CD4-positive, alpha-beta memory T cell (primary cell): Measurements from ENCODE around the gene UBE2F. TPM values are rescaled to one million over a fixed set of nuclear protein-coding genes. Genes with fewer than 3 reads are reported as not detected.

Experiments
- CTCF ChIA-PET: fragments of 350-600 bp; sonication (Branson Sonifier 250); formaldehyde crosslinking; loops from one replicate; lab custom pipeline; 2021; ENCODE audit warnings: inconsistent platforms; ENCODE audit not compliant: partially characterized antibody; lab: Charles Lee
- POLR2A ChIA-PET: fragments of 350-600 bp; sonication (Branson Sonifier 250); formaldehyde crosslinking; loops from one replicate; lab custom pipeline; 2021; ENCODE audit not compliant: partially characterized antibody; lab: Charles Lee
- DNase-seq, 5 donors: peaks; one replicate each; pipeline versions ENCODE4 v3.0.0 to v3.0.0-alpha.2; 2020 to 2022; ENCODE audit warnings: mixed read lengths in 1 of 5
- H3K27ac ChIP-seq: one replicate; pipeline ENCODE4 v1.7.0; 2013; ENCODE audit warnings: low read depth, low read length
- H3K27me3 ChIP-seq: 2 replicates; pipeline ENCODE4 v1.7.0; 2013; ENCODE audit warnings: mild to moderate bottlenecking, low read length, moderate library complexity; ENCODE audit not compliant: insufficient read depth
- H3K36me3 ChIP-seq: 2 replicates; pipeline ENCODE4 v1.7.0; 2013; ENCODE audit warnings: mild to moderate bottlenecking, low read length, moderate library complexity; ENCODE audit not compliant: insufficient read depth
- H3K4me1 ChIP-seq: 2 replicates; pipeline ENCODE4 v1.7.0; 2013; ENCODE audit warnings: mild to moderate bottlenecking, low read length, moderate library complexity; ENCODE audit not compliant: insufficient read depth
- H3K4me3 ChIP-seq, 2 donors: one replicate each; pipeline ENCODE4 v1.7.0; 2013; ENCODE audit warnings: low read length in 2 of 2, mild to moderate bottlenecking in 1 of 2
- H3K9me3 ChIP-seq, 2 donors: one replicate each; pipeline ENCODE4 v1.7.0; 2013; ENCODE audit warnings: low read length in 2 of 2, control low read depth in 1 of 2; ENCODE audit not compliant: control insufficient read depth in 1 of 2
- H3K27ac Mint-ChIP-seq, 7 donors: one replicate each; pipeline ENCODE4 v1.8.0; 2020 to 2021; ENCODE audit warnings: mixed read lengths in 7 of 7, mild to moderate bottlenecking in 6 of 7, inconsistent platforms in 3 of 7, moderate library complexity in 3 of 7
- H3K27me3 Mint-ChIP-seq, 2 donors: one replicate each; pipeline ENCODE4 v1.8.0; 2020 to 2021; ENCODE audit warnings: mixed read lengths in 2 of 2
- H3K36me3 Mint-ChIP-seq, 2 donors: one replicate each; pipeline ENCODE4 v1.8.0; 2020 to 2021; ENCODE audit warnings: mixed read lengths in 2 of 2, inconsistent platforms in 1 of 2, mild to moderate bottlenecking in 1 of 2
- H3K4me1 Mint-ChIP-seq, 4 donors: one replicate each; pipeline ENCODE4 v1.8.0; 2020 to 2021; ENCODE audit warnings: mixed read lengths in 4 of 4, mild to moderate bottlenecking in 1 of 4
- H3K4me3 Mint-ChIP-seq, 8 donors: one replicate each; pipeline ENCODE4 v1.8.0; 2020 to 2021; ENCODE audit warnings: mixed read lengths in 8 of 8, mild to moderate bottlenecking in 7 of 8, moderate library complexity in 6 of 8, inconsistent platforms in 3 of 8
- H3K9me3 Mint-ChIP-seq, 8 donors: one replicate each; pipeline ENCODE4 v1.8.0; 2020 to 2021; ENCODE audit warnings: mixed read lengths in 8 of 8, mild to moderate bottlenecking in 5 of 8, inconsistent platforms in 3 of 8, moderate library complexity in 1 of 8
- intact Hi-C: fragments of 100-400 bp; cut with micrococcal nuclease; formaldehyde crosslinking; loops from one replicate; pipeline ENCODE4 v1.15.1; 2023
- polyA plus RNA-seq, 2 donors: library from polyadenylated mRNA; unstranded; fragments of 300-500 nt; fragmentation: Illumina TruSeq; gene quantifications; one replicate each; pipeline ENCODE4 v1.2.3, GENCODE V29; 2021
- total RNA-seq, 2 experiments: library from RNA; stranded (reverse); gene quantifications; one replicate each; pipeline ENCODE4 v1.2.3, GENCODE V29; 2021

The UBE2F gene
- total and polyA plus RNA-seq, 4 experiments from 2014 or later: 35.7 to 116 (median 60.9) TPM

GRCh38 chr2:238081150-238081549, 114.3 kb downstream of the UBE2F start:
- peaks cover 62 to 73% of the 10 kb centered on the region in 2 donors for H3K36me3 Mint-ChIP-seq
- ChIA-PET CTCF (interaction anchor here (1.0 kb wide), 1 partner anchor 9 kb away, joined by 3 read pairs; no protein-coding TSS in a partner anchor), POLR2A (no interaction called here)
- H3K27me3 Mint-ChIP-seq: no peaks in the 10 kb centered on the region
- peaks cover 25% of the 10 kb centered on the region for H3K36me3 ChIP-seq
- no peak overlapping the region for H3K4me3 Mint-ChIP-seq
- no peak for DNase-seq
- no peak overlapping the region for H3K27ac Mint-ChIP-seq
- no peak overlapping the region for H3K27ac ChIP-seq
- no peaks in the 10 kb centered on the region for H3K9me3 ChIP-seq
- H3K9me3 Mint-ChIP-seq: no peaks in the 10 kb centered on the region
- no peaks in the 10 kb centered on the region for H3K27me3 ChIP-seq
- peaks cover 0 to 7% (median 6%) of the 10 kb centered on the region in 4 donors for H3K4me1 Mint-ChIP-seq
- H3K4me1 ChIP-seq: no peaks in the 10 kb centered on the region
- intact Hi-C loops: no loop called here
- H3K4me3 ChIP-seq: no peak overlapping the region

- Histone ChIP-seq H3K4me3 (no peak overlapping the region), H3K4me1 (no peaks in the 10 kb centered on the region), H3K27me3 (no peaks in the 10 kb centered on the region), H3K27ac (no peak overlapping the region), H3K9me3 (no peaks in the 10 kb centered on the region), H3K36me3 (peaks cover 25% of the 10 kb centered on the region)
- Mint-ChIP-seq H3K27ac (no peak overlapping the region), H3K27me3 (no peaks in the 10 kb centered on the region), H3K4me1 (peaks cover 0 to 7% (median 7%) of the 10 kb centered on the region in 4 donors), H3K9me3 (no peaks in the 10 kb centered on the region), H3K36me3 (peaks cover 63 to 73% of the 10 kb centered on the region in 2 donors), H3K4me3 (no peak overlapping the region)
- POLR2A ChIA-PET: no interaction called here
- CTCF ChIA-PET: interaction anchor here (1.0 kb wide), 1 partner anchor 9 kb away, joined by 3 read pairs; no protein-coding TSS in a partner anchor
- DNase-seq: no peak
- intact Hi-C loops: no loop called here
These were observed 114.7 kb downstream of the UBE2F start for GRCh38 chr2:238081561-238081960.

GRCh38 chr2:238082151-238082550, 115.3 kb downstream of the UBE2F start:
- no peak overlapping the region for H3K4me3 Mint-ChIP-seq
- no peaks in the 10 kb centered on the region for H3K4me1 ChIP-seq
- no peak for DNase-seq
- intact Hi-C loops: no loop called here
- H3K9me3 Mint-ChIP-seq: no peaks in the 10 kb centered on the region
- peaks cover 5 to 9% (median 7%) of the 10 kb centered on the region in 4 donors for H3K4me1 Mint-ChIP-seq
- peaks cover 60 to 69% of the 10 kb centered on the region in 2 donors for H3K36me3 Mint-ChIP-seq
- H3K27ac Mint-ChIP-seq: no peak overlapping the region
- ChIA-PET CTCF (interaction anchor here (1.0 kb wide), 1 partner anchor 10 kb away, joined by 3 read pairs; no protein-coding TSS in a partner anchor), POLR2A (no interaction called here)
- H3K27ac ChIP-seq: no peak overlapping the region
- no peak overlapping the region for H3K4me3 ChIP-seq
- peaks cover 25% of the 10 kb centered on the region for H3K36me3 ChIP-seq
- no peaks in the 10 kb centered on the region for H3K27me3 ChIP-seq
- H3K9me3 ChIP-seq: no peaks in the 10 kb centered on the region
- no peaks in the 10 kb centered on the region for H3K27me3 Mint-ChIP-seq

GRCh38 chr2:238082827-238083226, 116.0 kb downstream of the UBE2F start:
- Mint-ChIP-seq H3K36me3 (peaks cover 57 to 66% of the 10 kb centered on the region in 2 donors), H3K27ac (no peak overlapping the region), H3K27me3 (no peaks in the 10 kb centered on the region), H3K9me3 (no peaks in the 10 kb centered on the region), H3K4me1 (peaks cover 7 to 12% (median 9%) of the 10 kb centered on the region in 4 donors), H3K4me3 (no peak overlapping the region)
- Histone ChIP-seq H3K4me1 (no peaks in the 10 kb centered on the region), H3K9me3 (no peaks in the 10 kb centered on the region), H3K27ac (no peak overlapping the region), H3K36me3 (peaks cover 25% of the 10 kb centered on the region), H3K27me3 (no peaks in the 10 kb centered on the region), H3K4me3 (no peak overlapping the region)
- ChIA-PET CTCF (no interaction called here), POLR2A (no interaction called here)
- intact Hi-C loops: no loop called here
- no peak for DNase-seq

- POLR2A ChIA-PET: no interaction called here
- H3K4me1 ChIP-seq: no peaks in the 10 kb centered on the region
- CTCF ChIA-PET: no interaction called here
- intact Hi-C loops: no loop called here
- H3K9me3 ChIP-seq: no peaks in the 10 kb centered on the region
- H3K27me3 Mint-ChIP-seq: no peaks in the 10 kb centered on the region
- peaks cover 55 to 59% of the 10 kb centered on the region in 2 donors for H3K36me3 Mint-ChIP-seq
- H3K4me3 Mint-ChIP-seq: no peak overlapping the region
- peaks cover 7 to 12% (median 9%) of the 10 kb centered on the region in 4 donors for H3K4me1 Mint-ChIP-seq
- no peak overlapping the region for H3K4me3 ChIP-seq
- H3K27ac ChIP-seq: no peak overlapping the region
- DNase-seq: no peak
- H3K27ac Mint-ChIP-seq: no peak overlapping the region
- peaks cover 25% of the 10 kb centered on the region for H3K36me3 ChIP-seq
- no peaks in the 10 kb centered on the region for H3K27me3 ChIP-seq
- no peaks in the 10 kb centered on the region for H3K9me3 Mint-ChIP-seq
These were observed 117.1 kb downstream of the UBE2F start for GRCh38 chr2:238083919-238084318.

GRCh38 chr2:238084761-238085160, 117.9 kb downstream of the UBE2F start:
- Histone ChIP-seq H3K27me3 (no peaks in the 10 kb centered on the region), H3K36me3 (peaks cover 25% of the 10 kb centered on the region), H3K4me1 (no peaks in the 10 kb centered on the region), H3K4me3 (no peak overlapping the region), H3K9me3 (no peaks in the 10 kb centered on the region), H3K27ac (no peak overlapping the region)
- intact Hi-C loops: no loop called here
- ChIA-PET POLR2A (no interaction called here), CTCF (no interaction called here)
- no peaks in the 10 kb centered on the region for H3K9me3 Mint-ChIP-seq
- no peaks in the 10 kb centered on the region for H3K27me3 Mint-ChIP-seq
- peak overlapping the region in 1 of 8 donors; percentile 7 for H3K4me3 Mint-ChIP-seq
- peaks cover 7 to 10% (median 9%) of the 10 kb centered on the region in 4 donors for H3K4me1 Mint-ChIP-seq
- peaks cover 51 to 61% of the 10 kb centered on the region in 2 donors for H3K36me3 Mint-ChIP-seq
- H3K27ac Mint-ChIP-seq: no peak overlapping the region
- DNase-seq: no peak

- no peaks in the 10 kb centered on the region for H3K27me3 ChIP-seq
- no peak overlapping the region for H3K27ac Mint-ChIP-seq
- intact Hi-C loops: no loop called here
- H3K9me3 Mint-ChIP-seq: no peaks in the 10 kb centered on the region
- no peaks in the 10 kb centered on the region for H3K27me3 Mint-ChIP-seq
- peaks cover 45 to 50% of the 10 kb centered on the region in 2 donors for H3K36me3 Mint-ChIP-seq
- ChIA-PET POLR2A (no interaction called here), CTCF (interaction anchor here (0.6 kb wide), 1 partner anchor 53 kb away, joined by 4 read pairs; no protein-coding TSS in a partner anchor)
- no peaks in the 10 kb centered on the region for H3K4me1 ChIP-seq
- no peak overlapping the region for H3K27ac ChIP-seq
- no peak overlapping the region for H3K4me3 ChIP-seq
- H3K9me3 ChIP-seq: no peaks in the 10 kb centered on the region
- H3K4me1 Mint-ChIP-seq: peaks cover 5 to 7% (median 7%) of the 10 kb centered on the region in 4 donors
- no peak for DNase-seq
- H3K4me3 Mint-ChIP-seq: no peak overlapping the region
- H3K36me3 ChIP-seq: peaks cover 25% of the 10 kb centered on the region
These were observed 119.1 kb downstream of the UBE2F start for GRCh38 chr2:238085899-238086298.
